HEK293 (cell line): Measurements from ENCODE around the gene SMIM7.

Source experiments
- CTCF ChIA-PET: fragments of 350-600 bp; formaldehyde crosslinking; extraction: SDS; loops from one replicate; lab custom pipeline; 2021; ENCODE audit warnings: antibody characterized with exemption; lab: Yijun Ruan, JAX
- POLR2A ChIA-PET: fragments of 300-600 bp; formaldehyde crosslinking; extraction: SDS; loops from one replicate; lab custom pipeline; 2020; ENCODE audit warnings: antibody characterized with exemption, inconsistent platforms; lab: Yijun Ruan, JAX
- H3K27ac ChIP-seq: fragments of 200-500 bp; sonication (Bioruptor generic); 2 replicates; pipeline ENCODE4 v1.5.1; 2014; ENCODE audit warnings: low read depth, low read length, control low read depth, inconsistent platforms; ENCODE audit errors: extremely low read depth
- H3K36me3 ChIP-seq, 2 experiments: fragments of 200-500 bp in 1 of 2; sonication (Bioruptor generic) in 1 of 2; 1 replicate in 1 of 2; 2 replicates in 1 of 2; pipeline ENCODE4 v1.5.1; 2014 to 2017; ENCODE audit warnings: inconsistent platforms in 2 of 2, low read length in 2 of 2; ENCODE audit not compliant: control insufficient read depth in 2 of 2, insufficient read depth in 1 of 2
- H3K4me1 ChIP-seq: fragments of 200-500 bp; sonication (Bioruptor generic); 2 replicates; pipeline ENCODE4 v1.5.1; 2014; ENCODE audit warnings: mild to moderate bottlenecking, low read length, inconsistent platforms; ENCODE audit not compliant: control insufficient read depth, insufficient read depth
- H3K4me3 ChIP-seq: 2 replicates; pipeline ENCODE4 v1.5.1; 2011; ENCODE audit warnings: low read depth, mild to moderate bottlenecking, control low read depth, low read length, moderate library complexity
- H3K9me3 ChIP-seq: fragments of 200-500 bp; sonication (Bioruptor generic); 2 replicates; pipeline ENCODE4 v1.5.1; 2014; ENCODE audit warnings: low read depth, low read length, inconsistent platforms; ENCODE audit not compliant: control insufficient read depth, insufficient read depth
- GFI1B ChIP-seq: fragments of 450-650 bp; formaldehyde crosslinking; IDR thresholded peaks from 2 replicates; pipeline ENCODE4 v1.5.1; 2016; ENCODE audit warnings: missing biosample characterization, missing genetic modification characterization
- KLF16 ChIP-seq: fragments of 450-650 bp; formaldehyde crosslinking; IDR thresholded peaks from 2 replicates; pipeline ENCODE4 v1.5.1; 2017; ENCODE audit warnings: missing biosample characterization, missing genetic modification characterization
- OSR2 ChIP-seq: fragments of 450-650 bp; formaldehyde crosslinking; IDR thresholded peaks from 2 replicates; pipeline ENCODE4 v1.5.1; 2016; ENCODE audit warnings: missing biosample characterization, missing genetic modification characterization
- PRDM10 ChIP-seq: fragments of 450-650 bp; formaldehyde crosslinking; IDR thresholded peaks from 2 replicates; pipeline ENCODE4 v1.5.1; 2016; ENCODE audit warnings: missing biosample characterization, missing genetic modification characterization
- SP2 ChIP-seq: fragments of 450-650 bp; formaldehyde crosslinking; IDR thresholded peaks from 2 replicates; pipeline ENCODE4 v1.5.1; 2016; ENCODE audit warnings: missing biosample characterization, missing genetic modification characterization
- SP3 ChIP-seq: fragments of 450-650 bp; formaldehyde crosslinking; IDR thresholded peaks from 2 replicates; pipeline ENCODE4 v1.5.1; 2016; ENCODE audit warnings: missing biosample characterization, missing genetic modification characterization
- ZFP69B ChIP-seq: fragments of 450-650 bp; formaldehyde crosslinking; IDR thresholded peaks from 2 replicates; pipeline ENCODE4 v1.5.1; 2016; ENCODE audit warnings: missing biosample characterization, missing genetic modification characterization
- ZNF114 ChIP-seq: fragments of 450-650 bp; formaldehyde crosslinking; IDR thresholded peaks from 2 replicates; pipeline ENCODE4 v1.5.0; 2017; ENCODE audit warnings: missing biosample characterization, missing genetic modification characterization
- ZNF148 ChIP-seq: fragments of 450-650 bp; formaldehyde crosslinking; IDR thresholded peaks from 2 replicates; pipeline ENCODE4 v1.5.0; 2017; ENCODE audit warnings: missing biosample characterization, missing genetic modification characterization, borderline replicate concordance
- ZNF175 ChIP-seq: fragments of 450-650 bp; formaldehyde crosslinking; IDR thresholded peaks from 2 replicates; pipeline ENCODE4 v1.5.1; 2016; ENCODE audit warnings: missing biosample characterization, missing genetic modification characterization
- ZNF2 ChIP-seq: fragments of 450-650 bp; formaldehyde crosslinking; IDR thresholded peaks from 2 replicates; pipeline ENCODE4 v1.5.1; 2016; ENCODE audit warnings: missing biosample characterization, missing genetic modification characterization
- ZNF211 ChIP-seq: fragments of 450-650 bp; formaldehyde crosslinking; IDR thresholded peaks from 2 replicates; pipeline ENCODE4 v1.5.1; 2016; ENCODE audit warnings: low read depth, missing biosample characterization, missing genetic modification characterization
- ZNF341 ChIP-seq: fragments of 450-650 bp; formaldehyde crosslinking; IDR thresholded peaks from 2 replicates; pipeline ENCODE4; 2016; ENCODE audit warnings: low read depth, missing biosample characterization, missing genetic modification characterization
- ZNF391 ChIP-seq: fragments of 450-650 bp; formaldehyde crosslinking; IDR thresholded peaks from 2 replicates; pipeline ENCODE4 v1.5.1; 2016; ENCODE audit warnings: low read depth, missing biosample characterization, missing genetic modification characterization, borderline replicate concordance
- ZNF394 ChIP-seq: fragments of 450-650 bp; formaldehyde crosslinking; IDR thresholded peaks from 2 replicates; pipeline ENCODE4 v1.5.1; 2016; ENCODE audit warnings: missing biosample characterization, missing genetic modification characterization, mild to moderate bottlenecking, moderate library complexity, borderline replicate concordance
- ZNF423 ChIP-seq: fragments of 450-650 bp; formaldehyde crosslinking; IDR thresholded peaks from 2 replicates; pipeline ENCODE4 v1.5.1; 2016; ENCODE audit warnings: missing biosample characterization, missing genetic modification characterization
- ZNF530 ChIP-seq: fragments of 450-650 bp; formaldehyde crosslinking; IDR thresholded peaks from 2 replicates; pipeline ENCODE4 v1.5.1; 2016; ENCODE audit warnings: low read depth, missing biosample characterization, missing genetic modification characterization
- ZNF555 ChIP-seq: fragments of 450-650 bp; formaldehyde crosslinking; conservative IDR thresholded peaks from 2 replicates; pipeline ENCODE4 v1.5.1; 2017; ENCODE audit warnings: missing biosample characterization, mild to moderate bottlenecking, missing genetic modification characterization, inconsistent platforms
- ZNF704 ChIP-seq: fragments of 450-650 bp; formaldehyde crosslinking; IDR thresholded peaks from 2 replicates; pipeline ENCODE4 v1.5.1; 2016; ENCODE audit warnings: missing biosample characterization, missing genetic modification characterization
- ZNF785 ChIP-seq: fragments of 450-650 bp; formaldehyde crosslinking; IDR thresholded peaks from 2 replicates; pipeline ENCODE4 v1.5.1; 2016; ENCODE audit warnings: missing biosample characterization, missing genetic modification characterization
- TF ChIP-seq, protein P1 (sequence below): fragments of 450-650 bp; formaldehyde crosslinking; IDR thresholded peaks from 2 replicates; pipeline ENCODE4 v1.5.1; 2016; ENCODE audit warnings: missing biosample characterization, missing genetic modification characterization
- TF ChIP-seq, protein P2 (sequence below): fragments of 450-650 bp; formaldehyde crosslinking; IDR thresholded peaks from 2 replicates; pipeline ENCODE4 v1.5.1; 2016; ENCODE audit warnings: missing biosample characterization, missing genetic modification characterization
- TF ChIP-seq, protein P3 (sequence below): fragments of 450-650 bp; formaldehyde crosslinking; IDR thresholded peaks from 2 replicates; pipeline ENCODE4 v1.5.1; 2016; ENCODE audit warnings: missing biosample characterization, missing genetic modification characterization

Gene SMIM7

GRCh38 chr19:16659832-16660708 is at the start of gene SMIM7:
Gene SMIM7, minus strand, starts transcription at chr19:16660144. Its CDS starts 34 bp downstream, at chr19:16660110.
- H3K9me3 ChIP-seq = no peaks in the 10 kb centered on the region
- H3K36me3 ChIP-seq = peaks cover 4 to 36% of the 10 kb centered on the region in 2 experiments; a peak in 2 of 3 replicates
- H3K4me1 ChIP-seq = no peaks in the 10 kb centered on the region
- peak within 1 kb of the TSS; percentile 55; the same call in 1 of the 2 replicates for H3K27ac ChIP-seq
- ChIA-PET POLR2A (interaction anchor here (0.6 to 2.6 kb wide), 12 partner anchors 11 to 1911 kb away, joined by 3 to 12 read pairs (median 4); partner anchors contain the start of genes MED26, SLC35E1 and UBA52), CTCF (interaction anchor here (0.7 kb wide), 1 partner anchor 102 kb away, joined by 4 read pairs; no protein-coding TSS in a partner anchor)
- H3K4me3 ChIP-seq = peak within 1 kb of the TSS; percentile 99
- TF ChIP-seq OSR2 (no peak), ZFP69B (tag by site-specific recombination) (no peak), GFI1B (tag by site-specific recombination) (no peak), ZNF704 (tag by site-specific recombination) (no peak), SP2 (tag by site-specific recombination) (peak; percentile 98), PRDM10 (tag by site-specific recombination) (peak; percentile 83), ZNF394 (tag by site-specific recombination) (0 out of 2 replicates have a peak, but pooled peaks have one; percentile 11), ZNF391 (tag by site-specific recombination) (no peak), ZNF175 (tag by site-specific recombination) (no peak), KLF16 (tag by site-specific recombination) (peak; percentile 72), SP3 (tag by site-specific recombination) (peak; percentile 96), ZNF341 (0 out of 2 replicates have a peak, but pooled peaks have one; percentile 14), ZNF530 (tag by site-specific recombination) (no peak), ZNF785 (no peak), ZNF423 (tag by site-specific recombination) (no peak), ZNF211 (tag by site-specific recombination) (no peak), ZNF114 (tag by site-specific recombination) (no peak), ZNF555 (no peak), ZNF148 (tag by site-specific recombination) (no peak), ZNF2 (tag by site-specific recombination) (no peak)
- TF ChIP-seq, protein P1, sequence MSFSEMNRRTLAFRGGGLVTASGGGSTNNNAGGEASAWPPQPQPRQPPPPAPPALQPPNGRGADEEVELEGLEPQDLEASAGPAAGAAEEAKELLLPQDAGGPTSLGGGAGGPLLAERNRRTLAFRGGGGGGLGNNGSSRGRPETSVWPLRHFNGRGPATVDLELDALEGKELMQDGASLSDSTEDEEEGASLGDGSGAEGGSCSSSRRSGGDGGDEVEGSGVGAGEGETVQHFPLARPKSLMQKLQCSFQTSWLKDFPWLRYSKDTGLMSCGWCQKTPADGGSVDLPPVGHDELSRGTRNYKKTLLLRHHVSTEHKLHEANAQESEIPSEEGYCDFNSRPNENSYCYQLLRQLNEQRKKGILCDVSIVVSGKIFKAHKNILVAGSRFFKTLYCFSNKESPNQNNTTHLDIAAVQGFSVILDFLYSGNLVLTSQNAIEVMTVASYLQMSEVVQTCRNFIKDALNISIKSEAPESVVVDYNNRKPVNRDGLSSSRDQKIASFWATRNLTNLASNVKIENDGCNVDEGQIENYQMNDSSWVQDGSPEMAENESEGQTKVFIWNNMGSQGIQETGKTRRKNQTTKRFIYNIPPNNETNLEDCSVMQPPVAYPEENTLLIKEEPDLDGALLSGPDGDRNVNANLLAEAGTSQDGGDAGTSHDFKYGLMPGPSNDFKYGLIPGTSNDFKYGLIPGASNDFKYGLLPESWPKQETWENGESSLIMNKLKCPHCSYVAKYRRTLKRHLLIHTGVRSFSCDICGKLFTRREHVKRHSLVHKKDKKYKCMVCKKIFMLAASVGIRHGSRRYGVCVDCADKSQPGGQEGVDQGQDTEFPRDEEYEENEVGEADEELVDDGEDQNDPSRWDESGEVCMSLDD (tag by site-specific recombination) = peak; percentile 100
- TF ChIP-seq, protein P2, sequence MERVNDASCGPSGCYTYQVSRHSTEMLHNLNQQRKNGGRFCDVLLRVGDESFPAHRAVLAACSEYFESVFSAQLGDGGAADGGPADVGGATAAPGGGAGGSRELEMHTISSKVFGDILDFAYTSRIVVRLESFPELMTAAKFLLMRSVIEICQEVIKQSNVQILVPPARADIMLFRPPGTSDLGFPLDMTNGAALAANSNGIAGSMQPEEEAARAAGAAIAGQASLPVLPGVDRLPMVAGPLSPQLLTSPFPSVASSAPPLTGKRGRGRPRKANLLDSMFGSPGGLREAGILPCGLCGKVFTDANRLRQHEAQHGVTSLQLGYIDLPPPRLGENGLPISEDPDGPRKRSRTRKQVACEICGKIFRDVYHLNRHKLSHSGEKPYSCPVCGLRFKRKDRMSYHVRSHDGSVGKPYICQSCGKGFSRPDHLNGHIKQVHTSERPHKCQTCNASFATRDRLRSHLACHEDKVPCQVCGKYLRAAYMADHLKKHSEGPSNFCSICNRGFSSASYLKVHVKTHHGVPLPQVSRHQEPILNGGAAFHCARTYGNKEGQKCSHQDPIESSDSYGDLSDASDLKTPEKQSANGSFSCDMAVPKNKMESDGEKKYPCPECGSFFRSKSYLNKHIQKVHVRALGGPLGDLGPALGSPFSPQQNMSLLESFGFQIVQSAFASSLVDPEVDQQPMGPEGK (tag by site-specific recombination) = peak; percentile 100
- TF ChIP-seq, protein P3, sequence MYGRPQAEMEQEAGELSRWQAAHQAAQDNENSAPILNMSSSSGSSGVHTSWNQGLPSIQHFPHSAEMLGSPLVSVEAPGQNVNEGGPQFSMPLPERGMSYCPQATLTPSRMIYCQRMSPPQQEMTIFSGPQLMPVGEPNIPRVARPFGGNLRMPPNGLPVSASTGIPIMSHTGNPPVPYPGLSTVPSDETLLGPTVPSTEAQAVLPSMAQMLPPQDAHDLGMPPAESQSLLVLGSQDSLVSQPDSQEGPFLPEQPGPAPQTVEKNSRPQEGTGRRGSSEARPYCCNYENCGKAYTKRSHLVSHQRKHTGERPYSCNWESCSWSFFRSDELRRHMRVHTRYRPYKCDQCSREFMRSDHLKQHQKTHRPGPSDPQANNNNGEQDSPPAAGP = peak; percentile 45; the same call in 1 of the 2 replicates
